Esophagus squamous epithelium (tissue), 5 donors: ENCODE results near the gene S100A12. TPM values are rescaled to one million over a fixed set of nuclear protein-coding genes. Genes with fewer than 3 reads are reported as not detected.

Source experiments
- DNase-seq: peaks from one replicate; lab custom pipeline; 2025; lab: John Stamatoyannopoulos, UW
- H3K27ac ChIP-seq, 4 donors: fragments of 200-600 bp; sonication (generic); one replicate each; pipeline ENCODE4 v1.5.1; 2016 to 2019; ENCODE audit warnings: mild to moderate bottlenecking in 1 of 4
- H3K27me3 ChIP-seq, 4 donors: fragments of 200-600 bp; sonication (generic); 1 replicate in 3 of 4; 2 replicates in 1 of 4; pipeline versions ENCODE4 v1.5.1 to v1.6.0; 2017 to 2021; ENCODE audit warnings: antibody characterized with exemption in 1 of 4
- H3K36me3 ChIP-seq, 3 donors: fragments of 200-600 bp; sonication (generic); one replicate each; pipeline ENCODE4 v1.5.1; 2016 to 2019
- H3K4me1 ChIP-seq, 3 donors: fragments of 200-600 bp; sonication (generic); one replicate each; pipeline ENCODE4 v1.5.1; 2017 to 2019
- H3K4me3 ChIP-seq, 4 donors: fragments of 200-600 bp; sonication (generic); 1 replicate in 3 of 4; 2 replicates in 1 of 4; pipeline ENCODE4 v1.5.1; 2016 to 2019; ENCODE audit warnings: mild to moderate bottlenecking in 2 of 4, moderate library complexity in 1 of 4
- H3K9me3 ChIP-seq, 3 donors: fragments of 200-600 bp; sonication (generic); one replicate each; pipeline ENCODE4 v1.5.1; 2016 to 2019
- CTCF ChIP-seq, 6 experiments: fragments of 450-650 bp in 4 of 6; fragments of 200-600 bp in 2 of 6; sonication (generic) in 2 of 6; IDR thresholded peaks; one replicate each; pipeline ENCODE4 v1.5.1; 2016 to 2019; ENCODE audit warnings: antibody characterized with exemption in 6 of 6, mild to moderate bottlenecking in 4 of 6, moderate library complexity in 4 of 6
- POLR2A ChIP-seq, 4 donors: fragments of 450-650 bp; IDR thresholded peaks; one replicate each; pipeline ENCODE4 v1.6.1; 2017; ENCODE audit warnings: antibody characterized with exemption in 4 of 4, mild to moderate bottlenecking in 4 of 4, moderate library complexity in 3 of 4
- WGBS, 2 donors: methylation state at CpG; one replicate each; pipeline ENCODE4 v1.1.5; 2018; 5-methylcytosine and 5-hydroxymethylcytosine counted together
- intact Hi-C: fragments of 100-400 bp; cut with DNase I; formaldehyde crosslinking; loops from one replicate; pipeline ENCODE4 v1.15.0; 2022
- total RNA-seq, 4 donors: library from RNA; depleted of rRNA; stranded (reverse); fragments of >200 nt; gene quantifications; one replicate each; pipeline ENCODE4 v1.1.0, GENCODE V29; 2016
- donor health status: DM: yes; HTN: yes; CAD: no.

The S100A12 gene
- total RNA-seq, 4 donors from 2014 or later: 16.2 to 154 (median 49.0) TPM

GRCh38 chr1:153367090-153367489 lies 8.3 kb downstream of the S100A12 start:
- no peak for DNase-seq
- 50 to 57% methylated on average over 1 to 2 of the region's 2 CpGs for WGBS, 2 donors
- Histone ChIP-seq H3K4me3 (no peak overlapping the region), H3K27ac (peak overlapping the region; percentile 11 to 93 (median 66)), H3K36me3 (no peaks in the 10 kb centered on the region), H3K4me1 (peaks cover 32 to 99% (median 57%) of the 10 kb centered on the region in 3 donors), H3K9me3 (no peaks in the 10 kb centered on the region), H3K27me3 (peaks cover 0 to 3% (median 0%) of the 10 kb centered on the region in 4 donors)
- intact Hi-C loops: no loop called here
- TF ChIP-seq CTCF (IDR thresholded peaks at IDR 0.05) (no peak), POLR2A (IDR thresholded peaks at IDR 0.05) (no peak)

- H3K9me3 ChIP-seq: no peaks in the 10 kb centered on the region
- 51 to 65% methylated on average over 3 to 4 of the region's 6 CpGs for WGBS, 2 donors
- H3K4me1 ChIP-seq: peaks cover 34 to 93% (median 52%) of the 10 kb centered on the region in 3 donors
- intact Hi-C loops: no loop called here
- no peak for DNase-seq
- H3K4me3 ChIP-seq: no peak overlapping the region
- H3K27me3 ChIP-seq: peaks cover 0 to 3% (median 0%) of the 10 kb centered on the region in 4 donors
- H3K36me3 ChIP-seq: no peaks in the 10 kb centered on the region
- H3K27ac ChIP-seq: peak overlapping the region in 3 of 4 donors; percentile 80 to 93 (median 86)
- TF ChIP-seq POLR2A (IDR thresholded peaks at IDR 0.05) (no peak), CTCF (IDR thresholded peaks at IDR 0.05) (no peak)
Observed at GRCh38 chr1:153366261-153366660, 9.2 kb downstream of the S100A12 start.

- intact Hi-C loops: no loop called here
- no peaks in the 10 kb centered on the region for H3K9me3 ChIP-seq
- no peaks in the 10 kb centered on the region for H3K36me3 ChIP-seq
- peaks cover 34 to 92% (median 50%) of the 10 kb centered on the region in 3 donors for H3K4me1 ChIP-seq
- peak overlapping the region; percentile 79 to 93 (median 83) for H3K27ac ChIP-seq
- DNase-seq: no peak
- H3K4me3 ChIP-seq: no peak overlapping the region
- peaks cover 0 to 3% (median 0%) of the 10 kb centered on the region in 4 donors for H3K27me3 ChIP-seq
- no peak for TF ChIP-seq POLR2A (IDR thresholded peaks at IDR 0.05)
- no peak for TF ChIP-seq CTCF (IDR thresholded peaks at IDR 0.05)
- 35 to 48% methylated on average over 7 to 8 of the region's 8 CpGs for WGBS, 2 donors
Observed at GRCh38 chr1:153365696-153366095, 9.7 kb downstream of the S100A12 start.

- intact Hi-C loops: no loop called here
- DNase-seq: no peak
- Histone ChIP-seq H3K4me1 (peaks cover 34 to 92% (median 43%) of the 10 kb centered on the region in 3 donors), H3K27ac (peak overlapping the region; percentile 79 to 93 (median 84)), H3K4me3 (no peak overlapping the region), H3K9me3 (no peaks in the 10 kb centered on the region), H3K36me3 (no peaks in the 10 kb centered on the region), H3K27me3 (peaks cover 0 to 3% (median 0%) of the 10 kb centered on the region in 4 donors)
- TF ChIP-seq CTCF (IDR thresholded peaks at IDR 0.05) (peak in 1 of 6 experiments; percentile 34), POLR2A (IDR thresholded peaks at IDR 0.05) (no peak)
- WGBS, 2 donors: 37 to 55% methylated on average over 10 of the region's 12 CpGs
Observed at GRCh38 chr1:153364766-153365666, 10.4 kb downstream of the S100A12 start.

GRCh38 chr1:153364156-153364555 lies 11.3 kb downstream of the S100A12 start:
- Histone ChIP-seq H3K4me3 (no peak overlapping the region), H3K4me1 (peaks cover 34 to 91% (median 40%) of the 10 kb centered on the region in 3 donors), H3K27ac (peak overlapping the region; percentile 75 to 94 (median 90)), H3K27me3 (peaks cover 0 to 3% (median 0%) of the 10 kb centered on the region in 4 donors), H3K36me3 (no peaks in the 10 kb centered on the region), H3K9me3 (no peaks in the 10 kb centered on the region)
- intact Hi-C loops: no loop called here
- DNase-seq: no peak
- no peak for TF ChIP-seq CTCF (IDR thresholded peaks at IDR 0.05)
- TF ChIP-seq POLR2A (IDR thresholded peaks at IDR 0.05): no peak
